Lower leg skin (tissue), 4 donors: ENCODE data around the gene KCNJ8. TPM values are rescaled to one million over a fixed set of nuclear protein-coding genes. Genes with fewer than 3 reads are reported as not detected.
"Not testable (repeated sequence)": the region's sequence is repeated elsewhere in the genome, so short reads cannot be mapped to it uniquely, and the experiment has no call there.

Experiments
- DNase-seq, 2 donors: peaks; one replicate each; pipeline ENCODE4 v3.0.0-alpha.2; 2019; ENCODE audit warnings: low spot score in 2 of 2
- H3K4me3 ChIP-seq: fragments of 200-600 bp; sonication (generic); 2 replicates; pipeline ENCODE4 v1.5.1; 2017; ENCODE audit warnings: mild to moderate bottlenecking, low read depth; ENCODE audit not compliant: poor library complexity, severe bottlenecking
- CTCF ChIP-seq, 3 donors: fragments of 450-650 bp; IDR thresholded peaks; one replicate each; pipeline ENCODE4 v1.5.1; 2016; ENCODE audit warnings: antibody characterized with exemption in 3 of 3, mild to moderate bottlenecking in 3 of 3, moderate library complexity in 2 of 3
- POLR2A ChIP-seq, 2 donors: fragments of 450-650 bp; IDR thresholded peaks; one replicate each; pipeline ENCODE4 v1.6.1; 2016 to 2017; ENCODE audit warnings: antibody characterized with exemption in 2 of 2, mild to moderate bottlenecking in 1 of 2, moderate library complexity in 1 of 2
- WGBS, 2 donors: methylation state at CpG; one replicate each; pipeline ENCODE4 v1.1.5; 2018; 5-methylcytosine and 5-hydroxymethylcytosine counted together
- intact Hi-C: fragments of 100-400 bp; cut with DNase I; formaldehyde crosslinking; loops from one replicate; pipeline ENCODE4 v1.15.0; 2023; ENCODE audit warnings: low total_unique reads
- total RNA-seq, 4 donors: library from RNA; depleted of rRNA; stranded (reverse); fragments of >200 nt; gene quantifications; one replicate each; pipeline ENCODE4 v1.1.0, GENCODE V29; 2016

The KCNJ8 gene
- total RNA-seq, 4 donors from 2014 or later = 2.2 to 9.1 (median 2.7) TPM

GRCh38 chr12:21815306-21816062 is 41.0 kb upstream of the KCNJ8 start:
- TF ChIP-seq CTCF (IDR thresholded peaks at IDR 0.05) = no peak
- no peak for TF ChIP-seq POLR2A (IDR thresholded peaks at IDR 0.05)
- WGBS, 2 donors = 50 to 56% methylated on average over 1 of the region's 1 CpG
- intact Hi-C loops = no loop called here
- DNase-seq = no peak
- H3K4me3 ChIP-seq = no peak overlapping the region

GRCh38 chr12:21814814-21815213 is 40.3 kb upstream of the KCNJ8 start:
- DNase-seq = no peak
- no peak overlapping the region for H3K4me3 ChIP-seq
- WGBS, 2 donors = 81 to 88% methylated on average over 3 of the region's 3 CpGs
- intact Hi-C loops = no loop called here
- TF ChIP-seq POLR2A (IDR thresholded peaks at IDR 0.05) (no peak), CTCF (IDR thresholded peaks at IDR 0.05) (no peak)

- intact Hi-C loops = no loop called here
- WGBS, 2 donors = 88 to 93% methylated on average over 2 of the region's 2 CpGs
- TF ChIP-seq POLR2A (IDR thresholded peaks at IDR 0.05) (no peak), CTCF (IDR thresholded peaks at IDR 0.05) (no peak)
- H3K4me3 ChIP-seq = no peak overlapping the region
- no peak for DNase-seq
Observed at GRCh38 chr12:21814327-21814726, 39.8 kb upstream of the KCNJ8 start.

- no peak for DNase-seq
- TF ChIP-seq CTCF (IDR thresholded peaks at IDR 0.05) (no peak), POLR2A (IDR thresholded peaks at IDR 0.05) (no peak)
- WGBS, 2 donors = 86% methylated on average over 3 of the region's 3 CpGs
- intact Hi-C loops = no loop called here
- no peak overlapping the region for H3K4me3 ChIP-seq
Observed at GRCh38 chr12:21813751-21814150, 39.2 kb upstream of the KCNJ8 start.

GRCh38 chr12:21813125-21813524 is 38.6 kb upstream of the KCNJ8 start:
- intact Hi-C loops = no loop called here
- H3K4me3 ChIP-seq = no peak overlapping the region
- TF ChIP-seq POLR2A (IDR thresholded peaks at IDR 0.05) (no peak), CTCF (IDR thresholded peaks at IDR 0.05) (no peak)
- DNase-seq = no peak

GRCh38 chr12:21812340-21812739 is 37.8 kb upstream of the KCNJ8 start:
- DNase-seq, intact Hi-C loops, H3K4me3 ChIP-seq: not testable (repeated sequence)
- 86 to 92% methylated on average over 2 of the region's 2 CpGs for WGBS, 2 donors
